Heart left ventricle (tissue), 13 donors: ENCODE measurements around the gene ETV5.

Source experiments
- CTCF ChIP-seq, 12 donors: fragments of 200-600 bp; sonication (generic) in 4 of 12; IDR thresholded peaks; one replicate each; pipeline versions ENCODE4 v1.5.0 to v1.8.0; 2018 to 2022; ENCODE audit warnings: antibody characterized with exemption in 12 of 12, mild to moderate bottlenecking in 5 of 12
- POLR2A ChIP-seq, 2 donors: fragments of 450-650 bp; IDR thresholded peaks; one replicate each; pipeline ENCODE4 v1.6.1; 2017; ENCODE audit warnings: antibody characterized with exemption in 2 of 2, mild to moderate bottlenecking in 2 of 2, moderate library complexity in 2 of 2
- donor health status: ischemic (EF 13 %, LVEDD 7.1; RV severe dilation, severe dysfunction).
- donor health status: DM: no; HTN: yes; CAD: no.
- donor health status: DM: no; HTN: no; CAD: no.
- donor health status: ischemic (EF 25% LVEDD 6.9; RV normal size, moderate dysfunction).
- donor health status: ischemic (EF 25% LVEDD 5.7; RV mildly dilated, moderate dysfunction).
- donor health status: ischemic (EF 35%, LVEDD 5.7; RV mildly dilated, moderate dysfunction).
- donor health status: nonischemic (EF 11% LVEDD 7.7; RV severe dilation, severe dysfunction).
- donor health status: DM: yes; HTN: yes; CAD: no.
- donor health status: PGD.
- donor health status: ischemic (EF 29% LVEDD 5.4; RV normal size, mild dysfunction).
- donor health status: nonischemic (EF 23%, LVEDD 6.1; RV moderate dilation, normal function).

GRCh38 chr3:186004671-186005070 is 104.2 kb downstream of the ETV5 start:
- TF ChIP-seq CTCF (IDR thresholded peaks at IDR 0.05), result no peak
- no peak for TF ChIP-seq POLR2A (IDR thresholded peaks at IDR 0.05)
